GM18873 (cell line): ENCODE measurements around the gene PEPD.

Experiments
- ATAC-seq: cut with Tn5 transposase; IDR thresholded peaks from one replicate; pipeline ENCODE4 v1.9.1; 2021; ENCODE audit warnings: mild to moderate bottlenecking, moderate library complexity, moderate number of reproducible peaks; ENCODE audit not compliant: unreplicated experiment, low FRiP score

The PEPD gene

GRCh38 chr19:33412601-33413425 lies 108.8 kb downstream of the PEPD start:
- ATAC-seq = no peak

GRCh38 chr19:33411621-33412180 lies 109.9 kb downstream of the PEPD start:
- no peak for ATAC-seq

GRCh38 chr19:33410915-33411401 lies 110.6 kb downstream of the PEPD start:
- ATAC-seq = no peak

DNA sequence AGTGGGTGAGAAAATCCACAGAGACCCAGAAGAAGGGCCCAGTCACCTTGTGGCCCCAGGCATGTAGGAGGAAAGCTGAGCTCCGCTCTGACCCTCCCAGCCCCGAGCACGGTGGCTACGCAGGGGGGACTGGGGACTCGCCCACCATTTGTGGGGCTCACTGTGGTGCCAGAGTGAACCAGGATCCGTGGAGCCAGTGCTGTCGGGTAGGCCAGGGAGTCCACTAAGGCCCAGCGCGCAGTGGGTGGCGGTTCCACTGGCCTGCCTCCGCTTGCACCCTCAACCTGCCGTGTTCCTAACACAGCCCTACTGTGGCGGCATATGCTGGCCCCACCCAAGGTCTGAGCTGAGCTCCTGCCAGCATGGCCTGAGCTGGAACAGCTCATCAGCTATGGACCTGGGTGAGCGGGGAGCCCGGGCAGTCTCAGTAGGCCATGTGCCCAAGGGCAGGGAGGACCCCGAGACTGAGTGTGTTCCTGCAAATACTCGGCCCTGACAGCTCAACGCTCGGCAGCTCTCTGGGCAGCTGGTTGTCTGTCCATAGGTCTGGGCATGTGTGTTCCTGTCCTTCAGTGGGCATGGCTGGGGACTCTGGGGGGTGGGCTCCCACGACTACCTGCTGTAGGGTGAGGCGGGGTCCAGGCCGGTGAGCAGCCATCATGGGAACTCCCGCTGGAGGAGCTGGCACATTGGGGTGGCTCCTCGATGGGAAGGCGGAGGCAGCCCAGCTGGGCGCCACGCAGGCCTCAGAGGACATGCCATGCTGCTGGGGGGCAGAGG lies 111.5 kb downstream of the PEPD start:
- ATAC-seq = no peak

DNA sequence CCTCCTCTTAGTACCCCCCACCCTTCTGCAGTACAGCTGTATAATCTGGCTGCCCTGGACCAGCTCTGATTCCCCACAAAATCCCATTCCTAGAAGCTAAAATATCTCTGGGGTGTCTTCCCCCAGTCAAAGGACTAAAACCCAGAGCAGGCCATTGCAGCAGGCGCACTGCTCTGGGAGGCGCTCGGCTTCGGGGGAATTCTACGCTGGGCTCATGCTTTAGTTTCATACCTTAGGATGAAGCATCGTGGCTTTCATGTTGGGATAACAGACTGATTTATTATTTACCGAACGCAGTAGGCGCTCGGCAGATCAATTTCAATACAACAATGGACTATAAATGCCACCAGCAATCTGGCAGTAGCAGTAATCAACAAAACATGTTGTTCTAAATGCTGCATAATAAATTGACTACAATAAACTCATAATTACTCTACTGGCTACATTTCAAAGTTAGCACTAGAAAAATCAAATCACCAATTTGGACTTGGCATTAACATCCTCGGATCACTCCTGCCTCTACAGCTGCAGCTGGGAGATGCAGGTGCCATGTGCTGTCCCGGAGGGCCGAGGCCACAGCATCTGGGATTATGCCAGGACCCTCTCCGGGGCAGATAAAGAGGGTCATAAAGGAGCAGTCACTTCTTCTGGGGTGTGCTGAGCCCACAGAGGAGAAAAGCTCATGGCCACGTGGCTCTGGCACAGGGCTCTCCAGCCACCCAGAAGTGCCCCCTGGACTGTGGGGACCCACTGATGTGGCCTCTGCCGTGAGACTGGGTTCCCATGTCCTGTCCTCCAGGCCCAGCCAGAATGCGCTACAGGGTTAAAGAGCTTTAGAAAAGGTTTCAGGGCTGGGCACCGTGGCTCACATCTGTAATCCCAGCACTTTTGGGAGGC lies 112.8 kb downstream of the PEPD start:
- ATAC-seq = no peak

DNA sequence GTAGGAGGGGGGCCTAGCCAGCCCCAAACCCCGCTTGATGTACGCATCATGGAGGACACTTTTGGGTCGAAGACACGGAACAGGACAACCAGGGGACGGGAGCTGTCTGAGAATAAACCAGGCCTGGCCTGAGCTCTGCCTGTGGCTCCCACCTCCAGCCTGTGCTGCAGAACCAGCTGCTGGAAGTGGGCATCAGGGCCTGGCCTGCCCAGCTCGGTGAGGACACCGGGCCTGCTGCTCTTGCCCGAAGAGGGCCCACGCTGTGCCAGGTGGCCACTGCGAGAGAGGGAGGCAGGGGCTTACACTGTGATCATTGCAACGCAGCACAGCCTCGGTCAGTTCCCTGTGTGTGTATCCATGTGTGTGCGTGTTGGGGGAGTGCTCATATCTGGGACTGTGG lies 113.5 kb downstream of the PEPD start:
- no peak for ATAC-seq

GRCh38 chr19:33407716-33408115 lies 113.9 kb downstream of the PEPD start:
- no peak for ATAC-seq

DNA sequence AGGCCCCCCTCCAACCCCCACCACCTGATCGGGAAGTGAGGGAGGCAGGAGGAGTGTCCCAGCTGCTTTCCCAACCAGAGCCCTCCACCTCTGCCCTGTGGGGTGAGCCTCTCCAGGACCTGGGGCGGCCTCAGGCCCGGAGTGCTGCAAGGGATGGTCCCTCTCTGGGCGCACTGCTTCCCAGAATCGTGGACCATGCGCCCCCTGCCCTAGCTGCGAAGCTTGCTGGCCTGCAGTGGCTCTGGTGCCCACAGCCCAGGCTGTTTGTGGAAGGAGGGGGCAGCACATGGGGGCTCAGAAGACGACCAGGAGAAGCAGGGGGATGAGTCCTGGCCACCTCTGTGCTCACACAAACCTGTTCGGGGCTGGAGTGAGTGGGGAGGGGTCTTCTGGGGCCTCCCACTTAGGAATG lies 114.4 kb downstream of the PEPD start:
- ATAC-seq = no peak

DNA sequence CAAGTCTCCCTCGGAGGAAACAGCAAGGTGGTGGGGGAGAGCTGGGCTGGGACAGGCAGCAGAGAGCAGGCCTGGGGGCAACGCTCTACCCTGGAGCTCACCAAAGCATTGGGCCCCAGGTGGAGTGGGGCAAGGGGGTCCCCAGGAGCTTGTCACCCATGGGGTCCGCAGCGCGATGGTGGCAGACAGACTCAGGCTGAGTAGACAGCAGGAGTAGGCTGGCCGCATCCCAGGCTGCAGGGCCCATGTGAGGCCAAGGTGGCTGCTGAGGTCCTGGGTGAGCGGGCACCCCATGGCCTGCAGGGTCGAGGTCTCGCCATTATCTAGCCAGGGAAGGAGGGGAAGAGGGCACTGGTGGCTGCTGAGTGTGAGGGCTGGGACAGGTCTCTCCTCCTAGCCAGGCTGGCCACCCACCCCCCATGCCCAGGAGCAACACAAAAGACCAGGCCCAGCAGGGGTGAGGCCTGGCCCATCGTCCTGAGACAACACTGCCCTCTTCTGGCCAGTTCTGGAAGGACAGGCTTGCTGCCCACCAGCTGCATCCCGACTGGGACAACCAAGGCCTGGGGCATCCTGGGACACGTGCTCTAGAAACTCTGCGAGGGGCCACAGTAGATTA lies 115.0 kb downstream of the PEPD start:
- ATAC-seq = no peak

DNA sequence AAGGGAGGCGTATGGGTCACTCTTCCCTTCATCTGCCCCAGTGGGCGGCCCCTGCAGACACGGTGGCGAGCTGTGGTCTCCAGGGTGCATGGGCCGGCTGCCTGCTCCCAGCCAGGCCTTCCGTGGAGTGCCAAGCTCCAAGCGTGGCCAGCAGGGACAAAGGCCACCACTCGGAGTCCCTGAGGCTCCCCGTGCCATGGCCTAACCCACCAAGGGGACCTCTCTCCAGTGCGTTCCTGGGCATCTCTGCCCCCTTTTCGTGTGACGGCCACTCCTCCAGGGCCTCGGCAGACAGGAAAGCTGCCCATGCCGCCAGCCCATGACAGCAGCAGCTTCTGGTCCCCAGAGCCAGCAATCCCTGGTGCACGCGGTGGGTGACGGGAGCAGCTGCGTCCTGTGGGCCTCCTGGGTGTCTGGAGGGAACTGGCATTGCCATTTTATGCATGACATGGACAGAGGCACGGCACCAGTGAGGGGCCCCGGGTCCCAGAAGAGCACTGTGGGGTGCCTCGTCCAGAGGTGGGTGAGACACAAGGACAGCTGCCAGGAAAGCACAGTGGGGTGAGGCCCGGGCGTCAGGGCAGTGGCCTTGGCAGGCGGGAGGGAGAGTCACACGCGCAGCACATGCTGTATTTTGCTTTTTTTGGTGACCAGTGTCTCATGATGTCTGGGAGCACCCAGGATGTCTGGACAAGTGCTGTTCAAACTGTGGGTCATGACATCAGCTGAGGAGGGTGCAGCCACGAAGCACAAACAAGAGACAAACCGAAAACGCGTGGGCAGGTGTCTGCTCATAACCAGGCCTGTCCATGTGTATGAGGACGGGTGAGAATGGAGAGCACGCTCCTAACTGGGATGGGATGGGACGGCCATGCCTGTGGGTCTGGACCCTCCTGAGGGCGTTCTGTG lies 115.8 kb downstream of the PEPD start:
- ATAC-seq = no peak

DNA sequence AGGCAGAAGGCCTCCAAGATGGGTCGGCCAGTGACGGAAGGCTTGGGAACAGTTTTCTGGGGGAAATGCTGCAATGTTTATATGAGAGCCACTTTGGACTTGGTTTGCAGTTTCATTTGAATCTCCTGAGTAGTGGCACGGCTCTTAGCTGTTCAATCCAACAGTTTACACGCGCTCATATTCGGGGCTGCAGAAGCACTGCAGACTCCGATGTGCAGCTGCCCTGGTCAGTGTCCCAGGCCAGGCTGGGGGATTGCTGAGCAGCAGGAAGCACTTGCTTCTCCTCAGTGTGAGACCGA lies 116.4 kb downstream of the PEPD start:
- ATAC-seq = no peak

DNA sequence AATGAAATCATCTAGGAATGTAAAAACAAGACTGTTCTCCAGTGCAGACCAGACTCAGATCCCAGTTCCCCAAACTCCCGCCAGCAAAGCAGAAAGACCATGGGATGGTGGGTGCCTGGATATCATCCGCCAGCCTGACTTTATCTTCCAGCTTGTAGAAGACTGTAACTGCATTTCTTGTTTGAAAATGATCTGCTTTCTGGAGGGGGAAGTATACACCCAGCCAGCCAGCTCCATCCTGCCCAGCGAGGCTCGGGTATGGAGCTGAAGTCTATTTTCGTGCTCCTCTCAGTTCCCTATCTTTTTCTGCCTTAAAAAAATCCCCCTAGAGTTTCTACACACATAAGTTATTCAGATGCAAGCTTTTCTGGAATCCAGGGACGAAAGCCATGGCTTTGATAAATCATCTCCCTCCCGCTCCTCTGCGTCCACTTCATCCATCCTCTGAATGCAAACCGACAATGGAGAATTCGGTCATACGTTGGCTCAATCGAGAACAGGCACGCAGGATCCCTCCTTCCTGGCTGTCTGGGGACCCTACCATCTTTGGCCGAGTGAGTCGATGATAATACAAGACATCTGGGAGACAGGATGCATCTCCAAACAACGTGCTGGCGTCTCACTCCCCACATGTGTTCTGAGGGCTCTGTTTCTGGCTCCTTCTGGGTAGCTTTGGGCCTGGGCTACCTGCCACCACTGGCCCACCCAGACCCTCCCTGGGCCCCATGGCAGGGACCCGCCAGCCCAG lies 116.9 kb downstream of the PEPD start:
- no peak for ATAC-seq

DNA sequence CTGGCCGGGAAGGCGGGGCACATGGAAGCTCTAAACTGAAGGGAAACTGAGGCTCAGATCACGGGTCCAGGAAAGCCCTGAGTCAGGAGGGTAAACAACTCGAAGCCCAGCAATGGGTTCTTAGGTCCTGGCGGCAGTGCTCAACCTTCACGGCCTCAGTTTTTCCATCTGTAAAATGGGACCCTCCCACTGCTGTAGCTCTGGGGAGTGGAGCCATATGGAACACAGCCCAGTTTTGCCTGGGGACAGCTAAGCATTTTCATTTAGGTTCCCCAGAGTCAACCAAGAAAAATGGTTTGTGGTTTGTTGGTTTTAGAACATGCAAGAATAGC lies 117.7 kb downstream of the PEPD start:
- ATAC-seq = no peak

DNA sequence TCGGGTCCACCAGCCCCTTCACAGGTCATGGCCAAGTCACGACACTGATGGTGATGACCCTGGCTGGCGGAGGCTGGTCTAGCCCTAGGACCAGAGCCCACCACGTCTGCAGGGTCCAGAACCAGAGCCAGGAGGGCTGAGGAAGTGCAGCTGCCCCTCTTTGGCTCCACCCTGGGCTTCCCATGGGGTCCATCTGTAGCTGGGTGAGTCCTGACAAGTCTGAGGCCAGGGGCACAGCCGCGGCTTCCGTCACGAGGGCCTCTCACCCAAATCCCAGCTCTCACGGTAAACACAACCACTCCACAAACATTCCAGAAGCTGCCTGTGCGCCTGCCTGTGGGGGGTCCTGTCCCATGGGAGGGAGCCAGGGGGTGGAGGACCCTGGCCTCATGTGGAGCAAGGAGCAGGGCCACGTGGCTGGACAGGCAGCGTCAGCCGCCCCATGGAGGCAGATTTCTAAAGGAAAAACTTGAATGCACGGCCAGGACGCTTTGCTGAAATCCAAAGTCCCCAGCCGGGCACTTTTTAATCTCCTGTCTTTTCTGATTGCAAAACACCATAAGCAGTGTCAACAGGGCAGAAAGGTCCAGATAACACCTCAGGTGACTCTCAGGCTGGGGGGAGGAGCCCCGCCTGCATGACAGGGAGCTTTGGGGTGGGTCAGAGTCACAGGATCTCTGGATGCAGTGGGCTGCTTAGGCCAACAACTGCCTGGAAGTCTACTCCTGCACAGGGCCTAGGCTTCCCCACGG lies 118.2 kb downstream of the PEPD start:
- no peak for ATAC-seq

DNA sequence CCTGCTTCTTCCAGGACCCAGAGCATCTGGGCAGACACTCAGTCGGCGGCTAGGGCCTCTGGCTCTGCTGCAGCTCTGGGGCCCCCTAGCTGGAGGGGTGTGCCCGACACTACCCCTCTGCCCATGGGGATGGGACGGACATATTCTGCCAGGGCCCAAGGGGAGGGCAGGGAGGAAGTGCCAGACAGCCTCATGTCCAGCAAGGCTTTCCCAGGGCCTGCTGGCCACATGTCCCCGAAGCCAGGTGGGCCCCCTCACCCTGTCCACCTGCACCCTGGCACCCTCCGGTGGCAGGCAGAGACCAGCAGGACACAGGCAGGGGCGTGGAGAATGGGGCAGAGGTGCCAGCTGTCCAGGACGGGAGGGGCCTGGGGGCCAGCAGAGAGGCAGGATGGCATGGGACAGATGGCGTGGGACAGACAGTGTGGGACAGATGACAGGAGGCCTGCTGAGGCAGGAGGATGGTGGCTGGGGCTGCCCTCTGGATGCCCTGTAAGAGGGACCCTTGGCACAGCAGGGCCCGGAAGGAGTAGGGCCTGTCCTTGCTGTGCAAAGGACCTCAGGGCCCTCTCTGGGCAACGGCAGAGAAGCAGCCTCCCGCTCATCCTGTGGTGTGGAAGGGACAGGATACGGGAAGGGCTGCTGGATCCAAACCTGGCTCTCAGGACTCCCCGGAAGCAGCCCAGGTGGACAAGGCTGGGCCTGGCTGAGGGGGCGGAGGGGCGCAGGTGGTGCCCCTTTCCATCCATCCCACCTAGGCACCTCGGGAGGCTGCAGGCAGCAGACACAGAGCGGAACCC lies 119.0 kb downstream of the PEPD start:
- ATAC-seq = no peak

GRCh38 chr19:33401683-33402420 lies 119.7 kb downstream of the PEPD start:
- ATAC-seq = no peak
